B cell (primary cell): ENCODE results near the gene SOX15.

ENCODE experiments used
- EZH2 ChIP-seq: IDR thresholded peaks from 2 replicates; pipeline ENCODE4 v1.6.1; 2012; ENCODE audit warnings: borderline replicate concordance, low read depth, mild to moderate bottlenecking, moderate library complexity, low read length; ENCODE audit not compliant: insufficient read depth, poor library complexity, severe bottlenecking
- TF ChIP-seq, protein P1 (sequence below): fragments of 200-600 bp; IDR thresholded peaks from one replicate; pipeline ENCODE4 v1.8.0; 2022; ENCODE audit warnings: antibody characterized with exemption, mild to moderate bottlenecking

DNA sequence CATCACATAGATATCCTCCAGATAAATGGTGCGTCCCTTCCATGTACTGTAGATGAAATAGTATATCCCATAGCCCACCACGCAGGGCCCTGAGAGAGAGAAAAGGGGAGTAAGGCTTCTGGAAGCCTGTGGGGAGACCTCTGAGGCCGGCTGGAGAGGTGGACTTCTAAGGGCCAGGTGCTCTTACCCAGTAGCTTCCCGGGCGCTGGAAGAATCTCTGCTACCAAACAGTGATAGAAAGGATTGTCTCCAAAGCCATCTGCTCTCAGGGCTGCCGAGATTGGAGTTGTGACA lies 37.0 kb upstream of the SOX15 start:
- TF ChIP-seq, protein P1, sequence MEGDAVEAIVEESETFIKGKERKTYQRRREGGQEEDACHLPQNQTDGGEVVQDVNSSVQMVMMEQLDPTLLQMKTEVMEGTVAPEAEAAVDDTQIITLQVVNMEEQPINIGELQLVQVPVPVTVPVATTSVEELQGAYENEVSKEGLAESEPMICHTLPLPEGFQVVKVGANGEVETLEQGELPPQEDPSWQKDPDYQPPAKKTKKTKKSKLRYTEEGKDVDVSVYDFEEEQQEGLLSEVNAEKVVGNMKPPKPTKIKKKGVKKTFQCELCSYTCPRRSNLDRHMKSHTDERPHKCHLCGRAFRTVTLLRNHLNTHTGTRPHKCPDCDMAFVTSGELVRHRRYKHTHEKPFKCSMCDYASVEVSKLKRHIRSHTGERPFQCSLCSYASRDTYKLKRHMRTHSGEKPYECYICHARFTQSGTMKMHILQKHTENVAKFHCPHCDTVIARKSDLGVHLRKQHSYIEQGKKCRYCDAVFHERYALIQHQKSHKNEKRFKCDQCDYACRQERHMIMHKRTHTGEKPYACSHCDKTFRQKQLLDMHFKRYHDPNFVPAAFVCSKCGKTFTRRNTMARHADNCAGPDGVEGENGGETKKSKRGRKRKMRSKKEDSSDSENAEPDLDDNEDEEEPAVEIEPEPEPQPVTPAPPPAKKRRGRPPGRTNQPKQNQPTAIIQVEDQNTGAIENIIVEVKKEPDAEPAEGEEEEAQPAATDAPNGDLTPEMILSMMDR, result no peak
- TF ChIP-seq EZH2, result no peak
